Smooth muscle cell (in vitro differentiated cells): ENCODE results near the gene NXNL2. TPM values are rescaled to one million over a fixed set of nuclear protein-coding genes. Genes with fewer than 3 reads are reported as not detected.
A peak's percentile ranks its signal among the peaks of the same experiment; 100 is the strongest.

Experiments used
- DNase-seq: peaks from one replicate; lab custom pipeline; 2025; ENCODE audit not compliant: unreplicated experiment; lab: John Stamatoyannopoulos, UW
- H2AFZ ChIP-seq: fragments of 200-600 bp; sonication (generic); 2 replicates; pipeline ENCODE4 v1.6.0; 2016; ENCODE audit warnings: antibody characterized with exemption, low read depth, mild to moderate bottlenecking
- H3F3A ChIP-seq: fragments of 200-600 bp; sonication (generic); 2 replicates; pipeline ENCODE4 v1.6.0; 2017; ENCODE audit warnings: antibody characterized with exemption, low read depth
- H3K27ac ChIP-seq: fragments of 200-600 bp; sonication (generic); 2 replicates; pipeline ENCODE4 v1.5.1; 2016; ENCODE audit warnings: low read depth, mild to moderate bottlenecking
- H3K27me3 ChIP-seq: fragments of 200-600 bp; sonication (generic); 2 replicates; pipeline ENCODE4 v1.6.1; 2016; ENCODE audit warnings: low read depth, mild to moderate bottlenecking
- H3K36me3 ChIP-seq: fragments of 200-600 bp; sonication (generic); 2 replicates; pipeline ENCODE4 v1.5.1; 2016; ENCODE audit warnings: low read depth
- H3K4me1 ChIP-seq: fragments of 200-600 bp; sonication (generic); 2 replicates; pipeline ENCODE4 v1.5.1; 2016; ENCODE audit warnings: low read depth
- H3K4me2 ChIP-seq: fragments of 200-600 bp; sonication (generic); 2 replicates; pipeline ENCODE4 v1.6.0; 2016; ENCODE audit warnings: mild to moderate bottlenecking
- H3K4me3 ChIP-seq: fragments of 200-600 bp; sonication (generic); 2 replicates; pipeline ENCODE4 v1.5.1; 2016; ENCODE audit warnings: mild to moderate bottlenecking
- H3K79me2 ChIP-seq: fragments of 200-600 bp; sonication (generic); 2 replicates; pipeline ENCODE4 v1.6.0; 2016; ENCODE audit warnings: low read depth, mild to moderate bottlenecking
- H3K9ac ChIP-seq: fragments of 200-600 bp; sonication (generic); 2 replicates; pipeline ENCODE4 v1.6.0; 2016; ENCODE audit warnings: low read depth
- H3K9me3 ChIP-seq: fragments of 200-600 bp; sonication (generic); replicated peaks from 2 replicates; pipeline ENCODE4 v1.5.1; 2016; ENCODE audit warnings: low read depth
- H4K20me1 ChIP-seq: fragments of 200-600 bp; sonication (generic); 2 replicates; pipeline ENCODE4 v1.6.0; 2016; ENCODE audit warnings: low read depth
- WGBS: methylation state at CpG from one replicate; pipeline ENCODE4 v1.1.7; 2016; ENCODE audit warnings: low lambda C conversion rate; 5-methylcytosine and 5-hydroxymethylcytosine counted together
- polyA plus RNA-seq: library from polyadenylated mRNA; unstranded; fragments of >200 nt; fragmentation: Nextera tagmentation; extraction: Ambion mirVana; gene quantifications from 2 replicates; pipeline ENCODE4 v1.2.1, GENCODE V29; 2016
- total RNA-seq: library from RNA; depleted of rRNA; stranded (reverse); fragments of >200 nt; gene quantifications from 2 replicates; pipeline ENCODE4 v1.2.3, GENCODE V29; 2014
- TF ChIP-seq, protein P1 (sequence below): fragments of 200-600 bp; sonication (generic); IDR thresholded peaks from 2 replicates; pipeline ENCODE4 v1.5.1; 2017; ENCODE audit warnings: borderline replicate concordance, mild to moderate bottlenecking, antibody characterized with exemption; ENCODE audit not compliant: insufficient read depth, poor library complexity, severe bottlenecking

NXNL2 gene
- total and polyA plus RNA-seq, 2 experiments from 2014 or later: 0.24 to 0.36 TPM

DNA sequence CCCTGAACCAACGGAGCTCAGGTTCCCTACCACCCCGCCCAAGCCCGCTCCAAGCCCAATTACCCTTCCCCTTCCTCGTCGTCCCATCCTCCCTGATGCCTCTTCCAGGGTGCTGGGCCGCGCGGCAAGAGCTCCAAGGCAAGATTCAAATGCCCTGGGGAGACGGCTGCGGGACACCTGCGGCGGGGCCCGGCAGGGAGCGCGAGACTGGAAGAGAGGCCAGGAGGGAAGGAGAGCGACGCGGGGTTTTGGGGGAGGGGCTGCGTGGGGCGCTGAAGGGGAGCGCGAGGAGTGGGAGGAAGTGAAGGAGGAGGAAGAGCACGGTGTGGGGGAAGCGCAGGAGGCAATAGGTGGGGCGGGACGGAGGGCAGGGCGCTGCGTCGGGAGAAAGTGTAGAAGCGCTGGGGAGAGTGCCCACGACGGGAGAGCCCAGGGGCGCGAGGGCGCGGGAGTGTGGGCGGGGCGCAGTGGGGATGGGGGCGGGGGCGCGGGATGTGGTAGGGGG, 975 bp upstream of the NXNL2 start:
- Histone ChIP-seq H3K36me3 (no peaks in the 10 kb centered on the region), H3K27me3 (no peaks in the 10 kb centered on the region), H3K9ac (no peak overlapping the region), H2AFZ (peak overlapping the region; percentile 26), H3K27ac (no peak overlapping the region), H3K4me1 (peaks cover 10% of the 10 kb centered on the region), H4K20me1 (no peaks in the 10 kb centered on the region), H3K79me2 (no peaks in the 10 kb centered on the region), H3F3A (peaks cover 30% of the 10 kb centered on the region), H3K4me2 (peak overlapping the region; percentile 90), H3K9me3 (no peaks in the 10 kb centered on the region), H3K4me3 (peak overlapping the region; percentile 52)
- 4% methylated on average over 23 of the region's 41 CpGs for WGBS
- TF ChIP-seq, protein P1, sequence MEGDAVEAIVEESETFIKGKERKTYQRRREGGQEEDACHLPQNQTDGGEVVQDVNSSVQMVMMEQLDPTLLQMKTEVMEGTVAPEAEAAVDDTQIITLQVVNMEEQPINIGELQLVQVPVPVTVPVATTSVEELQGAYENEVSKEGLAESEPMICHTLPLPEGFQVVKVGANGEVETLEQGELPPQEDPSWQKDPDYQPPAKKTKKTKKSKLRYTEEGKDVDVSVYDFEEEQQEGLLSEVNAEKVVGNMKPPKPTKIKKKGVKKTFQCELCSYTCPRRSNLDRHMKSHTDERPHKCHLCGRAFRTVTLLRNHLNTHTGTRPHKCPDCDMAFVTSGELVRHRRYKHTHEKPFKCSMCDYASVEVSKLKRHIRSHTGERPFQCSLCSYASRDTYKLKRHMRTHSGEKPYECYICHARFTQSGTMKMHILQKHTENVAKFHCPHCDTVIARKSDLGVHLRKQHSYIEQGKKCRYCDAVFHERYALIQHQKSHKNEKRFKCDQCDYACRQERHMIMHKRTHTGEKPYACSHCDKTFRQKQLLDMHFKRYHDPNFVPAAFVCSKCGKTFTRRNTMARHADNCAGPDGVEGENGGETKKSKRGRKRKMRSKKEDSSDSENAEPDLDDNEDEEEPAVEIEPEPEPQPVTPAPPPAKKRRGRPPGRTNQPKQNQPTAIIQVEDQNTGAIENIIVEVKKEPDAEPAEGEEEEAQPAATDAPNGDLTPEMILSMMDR: no peak
- peak; percentile 57 for DNase-seq

DNA sequence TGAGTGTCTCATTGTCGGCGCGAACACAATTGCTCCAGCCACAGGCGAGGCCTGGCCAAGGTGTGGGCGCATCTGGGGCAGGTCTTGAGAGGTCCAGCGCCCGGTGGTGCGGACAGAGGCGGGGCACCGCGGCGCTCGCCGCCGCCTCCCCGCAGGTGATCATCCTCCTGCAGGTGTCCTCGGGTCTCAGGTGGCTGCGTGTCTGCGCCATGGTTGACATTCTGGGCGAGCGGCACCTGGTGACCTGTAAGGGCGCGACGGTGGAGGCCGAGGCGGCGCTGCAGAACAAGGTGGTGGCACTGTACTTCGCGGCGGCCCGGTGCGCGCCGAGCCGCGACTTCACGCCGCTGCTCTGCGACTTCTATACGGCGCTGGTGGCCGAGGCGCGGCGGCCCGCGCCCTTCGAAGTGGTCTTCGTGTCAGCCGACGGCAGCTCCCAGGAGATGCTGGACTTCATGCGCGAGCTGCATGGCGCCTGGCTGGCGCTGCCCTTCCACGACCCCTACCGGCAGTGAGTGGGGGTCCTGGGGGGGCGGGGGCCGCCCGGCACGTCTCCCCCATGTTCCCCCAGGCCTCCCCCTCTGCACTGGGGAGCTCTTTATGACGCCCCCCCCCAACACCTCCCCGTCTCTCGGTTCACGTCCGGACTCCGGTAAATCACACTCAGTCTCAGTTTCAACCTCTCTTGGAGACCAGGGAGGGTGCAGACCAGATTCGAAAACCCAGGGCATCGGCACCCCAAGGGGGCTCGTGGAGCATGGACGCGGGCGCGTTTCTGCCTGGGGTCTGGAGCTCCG, 446 bp downstream of the NXNL2 start:
- Histone ChIP-seq H2AFZ (peak overlapping the region; percentile 76), H3K79me2 (no peaks in the 10 kb centered on the region), H3F3A (peaks cover 29% of the 10 kb centered on the region), H3K9me3 (no peaks in the 10 kb centered on the region), H4K20me1 (no peaks in the 10 kb centered on the region), H3K36me3 (no peaks in the 10 kb centered on the region), H3K27me3 (no peaks in the 10 kb centered on the region), H3K9ac (no peak overlapping the region), H3K27ac (no peak overlapping the region), H3K4me2 (peak overlapping the region; percentile 90), H3K4me1 (peaks cover 9% of the 10 kb centered on the region), H3K4me3 (peak overlapping the region; percentile 52)
- 10% methylated on average over 61 of the region's 75 CpGs for WGBS
- TF ChIP-seq, protein P1: no peak
- DNase-seq: no peak

DNA sequence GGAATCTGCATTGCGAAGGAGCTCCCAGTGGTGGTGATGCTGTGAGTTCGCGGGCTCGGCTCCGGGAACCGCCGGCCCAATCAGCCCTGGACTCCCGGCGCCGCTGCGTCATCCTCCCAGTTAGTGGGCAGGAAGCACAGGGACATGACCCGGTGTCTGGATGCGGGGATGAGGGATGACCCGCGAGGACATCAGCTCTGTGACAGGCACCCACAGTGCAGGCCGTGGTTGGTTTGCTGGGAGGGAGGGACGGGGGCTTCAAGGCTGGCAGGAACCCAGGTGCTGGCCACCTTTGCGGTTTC, 996 bp downstream of the NXNL2 start:
- DNase-seq: no peak
- no peak overlapping the region for H3K9ac ChIP-seq
- no peaks in the 10 kb centered on the region for H3K79me2 ChIP-seq

More for the DNA sequence above, 996 bp downstream of the NXNL2 start:
- H3K4me1 ChIP-seq: peaks cover 6% of the 10 kb centered on the region
- H3K27me3 ChIP-seq: no peaks in the 10 kb centered on the region
- no peaks in the 10 kb centered on the region for H3K36me3 ChIP-seq
- H3K4me2 ChIP-seq: peak overlapping the region; percentile 90
- no peak overlapping the region for H3K27ac ChIP-seq
- TF ChIP-seq, protein P1: no peak
- H3K9me3 ChIP-seq: no peaks in the 10 kb centered on the region
- H2AFZ ChIP-seq: no peak overlapping the region
- H3K4me3 ChIP-seq: peak overlapping the region; percentile 52
- H3F3A ChIP-seq: peaks cover 24% of the 10 kb centered on the region
- 60% methylated on average over 18 of the region's 18 CpGs for WGBS
- no peaks in the 10 kb centered on the region for H4K20me1 ChIP-seq
